ENCODE data around the gene BRWD1.

BRWD1 gene

DNA sequence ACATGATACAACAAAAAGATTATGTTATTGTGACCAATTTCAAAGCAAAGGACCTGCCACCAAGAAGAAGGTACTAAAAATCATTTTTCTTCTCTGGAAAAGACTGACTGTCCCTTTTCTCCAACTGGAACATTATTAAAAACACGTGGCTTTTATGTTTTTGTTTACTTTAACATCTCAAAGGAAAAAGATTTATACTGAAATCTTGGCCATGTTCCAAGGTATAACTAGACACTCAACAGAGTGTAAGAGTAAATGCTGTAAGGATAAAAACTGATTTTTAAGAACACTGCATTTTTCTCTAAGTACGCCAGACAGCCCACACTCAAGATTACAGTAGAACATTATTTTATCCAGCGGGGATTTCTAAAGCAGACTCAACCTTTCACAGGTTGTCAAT is 62.1 kb downstream of the BRWD1 start:
- H3K36me3 ChIP-seq (ENCODE audit: control insufficient read depth, low read length) = peaks cover 94% of the 10 kb centered on the region
- H3K27me3 ChIP-seq (ENCODE audit: control insufficient read depth, low read length) = no peaks in the 10 kb centered on the region
- no peak for TF ChIP-seq EZH2phosphoT487 (IDR thresholded peaks at IDR 0.05; ENCODE audit: borderline replicate concordance, low read length)
- TF ChIP-seq, protein P1, sequence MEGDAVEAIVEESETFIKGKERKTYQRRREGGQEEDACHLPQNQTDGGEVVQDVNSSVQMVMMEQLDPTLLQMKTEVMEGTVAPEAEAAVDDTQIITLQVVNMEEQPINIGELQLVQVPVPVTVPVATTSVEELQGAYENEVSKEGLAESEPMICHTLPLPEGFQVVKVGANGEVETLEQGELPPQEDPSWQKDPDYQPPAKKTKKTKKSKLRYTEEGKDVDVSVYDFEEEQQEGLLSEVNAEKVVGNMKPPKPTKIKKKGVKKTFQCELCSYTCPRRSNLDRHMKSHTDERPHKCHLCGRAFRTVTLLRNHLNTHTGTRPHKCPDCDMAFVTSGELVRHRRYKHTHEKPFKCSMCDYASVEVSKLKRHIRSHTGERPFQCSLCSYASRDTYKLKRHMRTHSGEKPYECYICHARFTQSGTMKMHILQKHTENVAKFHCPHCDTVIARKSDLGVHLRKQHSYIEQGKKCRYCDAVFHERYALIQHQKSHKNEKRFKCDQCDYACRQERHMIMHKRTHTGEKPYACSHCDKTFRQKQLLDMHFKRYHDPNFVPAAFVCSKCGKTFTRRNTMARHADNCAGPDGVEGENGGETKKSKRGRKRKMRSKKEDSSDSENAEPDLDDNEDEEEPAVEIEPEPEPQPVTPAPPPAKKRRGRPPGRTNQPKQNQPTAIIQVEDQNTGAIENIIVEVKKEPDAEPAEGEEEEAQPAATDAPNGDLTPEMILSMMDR (IDR thresholded peaks at IDR 0.05; ENCODE audit: low read depth, low read length, poor library complexity, severe bottlenecking) = no peak
- H3K9me3 ChIP-seq (ENCODE audit: control insufficient read depth, insufficient read depth, low read length) = no peaks in the 10 kb centered on the region
- H3K27ac ChIP-seq (ENCODE audit: low read depth, low read length) = no peak overlapping the region
- H3K4me1 ChIP-seq (ENCODE audit: control insufficient read depth, low read length) = no peaks in the 10 kb centered on the region
- H3K4me2 ChIP-seq (ENCODE audit: low read length) = no peak overlapping the region
- H3K79me2 ChIP-seq (ENCODE audit: control insufficient read depth, low read length) = peaks cover 69% of the 10 kb centered on the region
- H3K9me2 ChIP-seq (replicated peaks; ENCODE audit: control insufficient read depth, low read length) = no peaks in the 10 kb centered on the region
- H4K20me1 ChIP-seq (ENCODE audit: control insufficient read depth, insufficient read depth, low read depth, low read length) = no peaks in the 10 kb centered on the region
- peaks cover 25% of the 10 kb centered on the region for H3F3A ChIP-seq (ENCODE audit: control insufficient read depth, insufficient read depth)
- no peak overlapping the region for H3K4me3 ChIP-seq (ENCODE audit: low read length)

DNA sequence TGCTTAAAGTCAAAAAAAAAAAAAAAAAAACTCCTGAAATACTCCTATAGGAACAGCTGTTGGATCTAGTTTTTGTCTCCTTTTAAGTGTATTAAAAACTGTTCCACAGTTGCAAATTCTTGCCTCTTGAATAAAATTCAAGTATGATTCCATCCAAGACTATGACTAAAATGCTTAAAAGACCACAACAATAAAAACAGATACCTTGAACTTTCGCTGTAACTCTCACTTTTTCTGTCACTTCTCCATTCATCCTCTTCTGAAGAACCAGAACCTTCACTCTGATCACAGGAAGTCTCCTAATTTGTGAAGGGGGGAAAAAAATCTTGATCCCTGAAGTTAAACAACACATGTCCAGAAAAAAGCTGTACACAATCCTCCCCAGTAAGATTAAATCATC is 75.2 kb downstream of the BRWD1 start:
- Histone ChIP-seq H3K9me2 (replicated peaks; ENCODE audit: control insufficient read depth, low read length) (no peaks in the 10 kb centered on the region), H3K27me3 (ENCODE audit: control insufficient read depth, low read length) (no peaks in the 10 kb centered on the region), H3K4me2 (ENCODE audit: low read length) (no peak overlapping the region), H3K4me3 (ENCODE audit: low read length) (no peak overlapping the region), H3K27ac (ENCODE audit: low read depth, low read length) (no peak overlapping the region), H3F3A (ENCODE audit: control insufficient read depth, insufficient read depth) (peaks cover 12% of the 10 kb centered on the region; the same call in 1 of the 2 replicates), H3K36me3 (ENCODE audit: control insufficient read depth, low read length) (peaks cover 94% of the 10 kb centered on the region), H4K20me1 (ENCODE audit: control insufficient read depth, insufficient read depth, low read depth, low read length) (peaks cover 9% of the 10 kb centered on the region; the same call in 1 of the 2 replicates), H3K9me3 (ENCODE audit: control insufficient read depth, insufficient read depth, low read length) (no peaks in the 10 kb centered on the region), H3K4me1 (ENCODE audit: control insufficient read depth, low read length) (no peaks in the 10 kb centered on the region), H3K79me2 (ENCODE audit: control insufficient read depth, low read length) (peaks cover 68% of the 10 kb centered on the region)
- TF ChIP-seq, protein P1 (IDR thresholded peaks at IDR 0.05; ENCODE audit: low read depth, low read length, poor library complexity, severe bottlenecking) = no peak
- TF ChIP-seq EZH2phosphoT487 (IDR thresholded peaks at IDR 0.05; ENCODE audit: borderline replicate concordance, low read length) = no peak

DNA sequence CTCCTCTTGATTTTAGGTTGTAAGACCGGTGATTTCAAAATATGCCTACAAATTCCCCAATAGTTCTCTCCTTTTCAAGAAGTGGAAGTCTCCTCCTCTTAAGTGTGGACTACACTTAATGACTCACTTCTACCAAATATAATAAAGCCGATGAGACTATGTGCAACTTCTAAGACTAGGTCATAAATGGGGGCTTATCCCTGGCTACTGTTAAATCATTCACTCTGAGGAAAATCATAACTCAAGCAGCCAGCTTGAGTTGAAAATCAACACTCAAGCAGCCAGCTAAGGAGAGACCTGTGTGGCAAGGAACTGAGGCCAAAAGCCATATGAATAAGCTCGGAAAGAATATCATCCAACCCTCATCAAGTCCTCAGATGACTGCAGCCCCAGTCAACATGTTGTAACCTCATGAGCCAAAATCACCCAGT is 80.6 kb downstream of the BRWD1 start:
- no peaks in the 10 kb centered on the region for H4K20me1 ChIP-seq (ENCODE audit: control insufficient read depth, insufficient read depth, low read depth, low read length)

More for the DNA sequence above, 80.6 kb downstream of the BRWD1 start:
- no peaks in the 10 kb centered on the region for H3K27me3 ChIP-seq (ENCODE audit: control insufficient read depth, low read length)
- no peak overlapping the region for H3K4me3 ChIP-seq (ENCODE audit: low read length)
- no peak overlapping the region for H3K27ac ChIP-seq (ENCODE audit: low read depth, low read length)
- H3K9me3 ChIP-seq (ENCODE audit: control insufficient read depth, insufficient read depth, low read length) = no peaks in the 10 kb centered on the region
- H3K36me3 ChIP-seq (ENCODE audit: control insufficient read depth, low read length) = peaks cover 96% of the 10 kb centered on the region
- no peak overlapping the region for H3K4me2 ChIP-seq (ENCODE audit: low read length)
- no peaks in the 10 kb centered on the region for H3K4me1 ChIP-seq (ENCODE audit: control insufficient read depth, low read length)
- TF ChIP-seq, protein P1 (IDR thresholded peaks at IDR 0.05; ENCODE audit: low read depth, low read length, poor library complexity, severe bottlenecking) = no peak
- TF ChIP-seq EZH2phosphoT487 (IDR thresholded peaks at IDR 0.05; ENCODE audit: borderline replicate concordance, low read length) = no peak
- peaks cover 56% of the 10 kb centered on the region for H3K79me2 ChIP-seq (ENCODE audit: control insufficient read depth, low read length)
- H3F3A ChIP-seq (ENCODE audit: control insufficient read depth, insufficient read depth) = peaks cover 4% of the 10 kb centered on the region; the same call in 1 of the 2 replicates
- H3K9me2 ChIP-seq (replicated peaks; ENCODE audit: control insufficient read depth, low read length) = no peaks in the 10 kb centered on the region
